ENCODE data around the gene CCDC6. TPM values are rescaled to one million over a fixed set of nuclear protein-coding genes. Genes with fewer than 3 reads are reported as not detected.

CCDC6 gene
- polyA plus RNA-seq, 1 donor from 2014 or later = 20.1 TPM

DNA sequence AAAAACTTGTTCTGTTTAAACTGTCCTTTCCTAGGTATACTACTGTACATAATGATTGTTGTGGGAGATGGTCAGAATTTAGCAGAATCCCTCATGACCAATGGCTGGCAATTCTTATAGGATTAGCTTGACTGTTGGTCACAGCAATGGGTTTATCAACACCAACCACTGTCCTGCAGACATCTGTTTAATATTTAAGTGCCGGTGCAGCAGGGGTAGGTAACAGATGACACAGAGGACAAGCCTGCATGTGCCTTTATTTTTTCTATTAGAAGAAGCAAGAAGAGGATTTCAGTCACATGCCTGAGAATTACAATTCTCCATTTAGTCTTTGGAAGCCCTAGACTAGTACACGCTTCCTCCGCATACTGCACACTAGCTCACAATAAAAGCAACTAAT lies 48.4 kb downstream of the CCDC6 start:
- peaks cover 33% of the 10 kb centered on the region for H3K79me2 ChIP-seq (replicated peaks; ENCODE audit: insufficient read depth, low read length)
- no peaks in the 10 kb centered on the region for H3K9me3 ChIP-seq (ENCODE audit: low read length)
- H3K27ac ChIP-seq (ENCODE audit: low read length) = no peak overlapping the region
- no peaks in the 10 kb centered on the region for H3K36me3 ChIP-seq (ENCODE audit: insufficient read depth, low read length)
- H4K20me1 ChIP-seq (ENCODE audit: insufficient read depth) = no peaks in the 10 kb centered on the region
- H3K27me3 ChIP-seq (ENCODE audit: insufficient read depth, low read depth, low read length) = no peaks in the 10 kb centered on the region
- no peaks in the 10 kb centered on the region for H3K9me2 ChIP-seq (ENCODE audit: insufficient read depth, low read length)
- no peak overlapping the region for H3K9ac ChIP-seq (ENCODE audit: low read length)
- no peaks in the 10 kb centered on the region for H3F3A ChIP-seq (ENCODE audit: insufficient read depth, low read length, poor library complexity, severe bottlenecking)
- no peak overlapping the region for H2AFZ ChIP-seq (ENCODE audit: low read depth, low read length)
- TF ChIP-seq, protein P1, sequence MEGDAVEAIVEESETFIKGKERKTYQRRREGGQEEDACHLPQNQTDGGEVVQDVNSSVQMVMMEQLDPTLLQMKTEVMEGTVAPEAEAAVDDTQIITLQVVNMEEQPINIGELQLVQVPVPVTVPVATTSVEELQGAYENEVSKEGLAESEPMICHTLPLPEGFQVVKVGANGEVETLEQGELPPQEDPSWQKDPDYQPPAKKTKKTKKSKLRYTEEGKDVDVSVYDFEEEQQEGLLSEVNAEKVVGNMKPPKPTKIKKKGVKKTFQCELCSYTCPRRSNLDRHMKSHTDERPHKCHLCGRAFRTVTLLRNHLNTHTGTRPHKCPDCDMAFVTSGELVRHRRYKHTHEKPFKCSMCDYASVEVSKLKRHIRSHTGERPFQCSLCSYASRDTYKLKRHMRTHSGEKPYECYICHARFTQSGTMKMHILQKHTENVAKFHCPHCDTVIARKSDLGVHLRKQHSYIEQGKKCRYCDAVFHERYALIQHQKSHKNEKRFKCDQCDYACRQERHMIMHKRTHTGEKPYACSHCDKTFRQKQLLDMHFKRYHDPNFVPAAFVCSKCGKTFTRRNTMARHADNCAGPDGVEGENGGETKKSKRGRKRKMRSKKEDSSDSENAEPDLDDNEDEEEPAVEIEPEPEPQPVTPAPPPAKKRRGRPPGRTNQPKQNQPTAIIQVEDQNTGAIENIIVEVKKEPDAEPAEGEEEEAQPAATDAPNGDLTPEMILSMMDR (IDR thresholded peaks at IDR 0.05; ENCODE audit: poor library complexity, severe bottlenecking) = no peak
- TF ChIP-seq SMC3 (conservative IDR thresholded peaks at IDR 0.05; ENCODE audit: poor library complexity) (no peak), RAD21 (conservative IDR thresholded peaks at IDR 0.05) (no peak), EZH2 (IDR thresholded peaks at IDR 0.05; ENCODE audit: borderline replicate concordance, insufficient read depth, low read length, poor library complexity, severe bottlenecking) (no peak), TAF1 (IDR thresholded peaks at IDR 0.05; ENCODE audit: low read depth) (no peak), MXI1 (conservative IDR thresholded peaks at IDR 0.05; ENCODE audit: poor library complexity, severe bottlenecking) (no peak), POLR2AphosphoS5 (IDR thresholded peaks at IDR 0.05) (no peak), EP300 (conservative IDR thresholded peaks at IDR 0.05; ENCODE audit: poor library complexity, severe bottlenecking) (no peak)
- TF ChIP-seq, protein P2, sequence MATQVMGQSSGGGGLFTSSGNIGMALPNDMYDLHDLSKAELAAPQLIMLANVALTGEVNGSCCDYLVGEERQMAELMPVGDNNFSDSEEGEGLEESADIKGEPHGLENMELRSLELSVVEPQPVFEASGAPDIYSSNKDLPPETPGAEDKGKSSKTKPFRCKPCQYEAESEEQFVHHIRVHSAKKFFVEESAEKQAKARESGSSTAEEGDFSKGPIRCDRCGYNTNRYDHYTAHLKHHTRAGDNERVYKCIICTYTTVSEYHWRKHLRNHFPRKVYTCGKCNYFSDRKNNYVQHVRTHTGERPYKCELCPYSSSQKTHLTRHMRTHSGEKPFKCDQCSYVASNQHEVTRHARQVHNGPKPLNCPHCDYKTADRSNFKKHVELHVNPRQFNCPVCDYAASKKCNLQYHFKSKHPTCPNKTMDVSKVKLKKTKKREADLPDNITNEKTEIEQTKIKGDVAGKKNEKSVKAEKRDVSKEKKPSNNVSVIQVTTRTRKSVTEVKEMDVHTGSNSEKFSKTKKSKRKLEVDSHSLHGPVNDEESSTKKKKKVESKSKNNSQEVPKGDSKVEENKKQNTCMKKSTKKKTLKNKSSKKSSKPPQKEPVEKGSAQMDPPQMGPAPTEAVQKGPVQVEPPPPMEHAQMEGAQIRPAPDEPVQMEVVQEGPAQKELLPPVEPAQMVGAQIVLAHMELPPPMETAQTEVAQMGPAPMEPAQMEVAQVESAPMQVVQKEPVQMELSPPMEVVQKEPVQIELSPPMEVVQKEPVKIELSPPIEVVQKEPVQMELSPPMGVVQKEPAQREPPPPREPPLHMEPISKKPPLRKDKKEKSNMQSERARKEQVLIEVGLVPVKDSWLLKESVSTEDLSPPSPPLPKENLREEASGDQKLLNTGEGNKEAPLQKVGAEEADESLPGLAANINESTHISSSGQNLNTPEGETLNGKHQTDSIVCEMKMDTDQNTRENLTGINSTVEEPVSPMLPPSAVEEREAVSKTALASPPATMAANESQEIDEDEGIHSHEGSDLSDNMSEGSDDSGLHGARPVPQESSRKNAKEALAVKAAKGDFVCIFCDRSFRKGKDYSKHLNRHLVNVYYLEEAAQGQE (IDR thresholded peaks at IDR 0.05; ENCODE audit: borderline replicate concordance) = no peak
- H3K4me3 ChIP-seq (ENCODE audit: low read length) = no peak overlapping the region
- no peak overlapping the region for H3K4me2 ChIP-seq (ENCODE audit: low read length)

- Histone ChIP-seq H3K9ac (ENCODE audit: low read length) (no peak overlapping the region), H2AFZ (ENCODE audit: low read depth, low read length) (no peak overlapping the region), H3K36me3 (ENCODE audit: insufficient read depth, low read length) (no peaks in the 10 kb centered on the region), H3K4me3 (ENCODE audit: low read length) (no peak overlapping the region), H3K9me2 (ENCODE audit: insufficient read depth, low read length) (no peaks in the 10 kb centered on the region), H3F3A (ENCODE audit: insufficient read depth, low read length, poor library complexity, severe bottlenecking) (no peaks in the 10 kb centered on the region), H3K27ac (ENCODE audit: low read length) (no peak overlapping the region), H3K79me2 (replicated peaks; ENCODE audit: insufficient read depth, low read length) (peaks cover 28% of the 10 kb centered on the region), H3K4me2 (ENCODE audit: low read length) (no peak overlapping the region), H3K27me3 (ENCODE audit: insufficient read depth, low read depth, low read length) (no peaks in the 10 kb centered on the region), H4K20me1 (ENCODE audit: insufficient read depth) (no peaks in the 10 kb centered on the region), H3K9me3 (ENCODE audit: low read length) (no peaks in the 10 kb centered on the region)
- TF ChIP-seq RAD21 (conservative IDR thresholded peaks at IDR 0.05) = no peak
- TF ChIP-seq MXI1 (conservative IDR thresholded peaks at IDR 0.05; ENCODE audit: poor library complexity, severe bottlenecking) = no peak
- TF ChIP-seq, protein P1 (IDR thresholded peaks at IDR 0.05; ENCODE audit: poor library complexity, severe bottlenecking) = no peak
- TF ChIP-seq EZH2 (IDR thresholded peaks at IDR 0.05; ENCODE audit: borderline replicate concordance, insufficient read depth, low read length, poor library complexity, severe bottlenecking) = no peak
- TF ChIP-seq POLR2AphosphoS5 (IDR thresholded peaks at IDR 0.05) = no peak
These were observed 49.3 kb downstream of the CCDC6 start for GRCh38 chr10:59857049-59857448.

Measured in neural cell (in vitro differentiated cells).